H54 (cell line): ENCODE data around the gene BACH2.

Experiments
- DNase-seq: peaks from one replicate; pipeline ENCODE4 v3.0.0; 2011; ENCODE audit warnings: low spot score, mixed read lengths; ENCODE audit not compliant: insufficient read length
- FAIRE-seq: peaks from 3 replicates; lab custom pipeline; 2011; peaks lifted over from hg19 to GRCh38; lab: Jason Lieb, UNC
- POLR2A ChIP-seq: IDR thresholded peaks from 2 replicates; pipeline ENCODE4 v1.6.1; 2011; ENCODE audit warnings: low read depth, mild to moderate bottlenecking, low read length

The BACH2 gene

GRCh38 chr6:90315986-90316385 lies 19.3 kb upstream of the BACH2 start:
- TF ChIP-seq POLR2A: no peak
- FAIRE-seq: no peak
- DNase-seq: no peak

GRCh38 chr6:90315354-90315950 lies 18.8 kb upstream of the BACH2 start:
- FAIRE-seq (no peak), DNase-seq (no peak)
- no peak for TF ChIP-seq POLR2A

GRCh38 chr6:90314514-90314913 lies 17.9 kb upstream of the BACH2 start:
- no peak for FAIRE-seq
- DNase-seq: no peak

GRCh38 chr6:90311569-90311968 lies 14.9 kb upstream of the BACH2 start:
- no peak for TF ChIP-seq POLR2A
- DNase-seq (no peak), FAIRE-seq (no peak)

More at GRCh38 chr6:90314514-90314913, 17.9 kb upstream of the BACH2 start:
- TF ChIP-seq POLR2A: no peak

- no peak for DNase-seq
- TF ChIP-seq POLR2A: no peak
- no peak for FAIRE-seq
These were observed 9.3 kb upstream of the BACH2 start for GRCh38 chr6:90305800-90306448.

- FAIRE-seq (no peak), DNase-seq (no peak)
- no peak for TF ChIP-seq POLR2A
These were observed 7.7 kb upstream of the BACH2 start for GRCh38 chr6:90304308-90304707.

- no peak for TF ChIP-seq POLR2A
- DNase-seq (no peak), FAIRE-seq (no peak)
These were observed 6.4 kb upstream of the BACH2 start for GRCh38 chr6:90303039-90303438.

GRCh38 chr6:90302320-90302719 lies 5.7 kb upstream of the BACH2 start:
- FAIRE-seq: no peak
- no peak for TF ChIP-seq POLR2A
- DNase-seq: no peak

GRCh38 chr6:90301816-90302215 lies 5.2 kb upstream of the BACH2 start:
- no peak for DNase-seq
- FAIRE-seq: no peak
- TF ChIP-seq POLR2A: no peak

- no peak for FAIRE-seq
- TF ChIP-seq POLR2A: no peak
- DNase-seq: no peak
These were observed 1.9 kb upstream of the BACH2 start for GRCh38 chr6:90298459-90299053.

GRCh38 chr6:90297867-90298381 lies 1.3 kb upstream of the BACH2 start:
- FAIRE-seq (no peak), DNase-seq (no peak)
- no peak for TF ChIP-seq POLR2A

- DNase-seq: no peak
- no peak for TF ChIP-seq POLR2A
- FAIRE-seq: no peak
These were observed 648 bp upstream of the BACH2 start for GRCh38 chr6:90297115-90297866.

- TF ChIP-seq POLR2A: no peak
- DNase-seq: no peak
- no peak for FAIRE-seq
These were observed 746 bp downstream of the BACH2 start for GRCh38 chr6:90295854-90296340.

- DNase-seq (no peak), FAIRE-seq (no peak)
- TF ChIP-seq POLR2A: no peak
These were observed 1.4 kb downstream of the BACH2 start for GRCh38 chr6:90294989-90295853.
